ENCODE data around the gene IQGAP3.

DNA sequence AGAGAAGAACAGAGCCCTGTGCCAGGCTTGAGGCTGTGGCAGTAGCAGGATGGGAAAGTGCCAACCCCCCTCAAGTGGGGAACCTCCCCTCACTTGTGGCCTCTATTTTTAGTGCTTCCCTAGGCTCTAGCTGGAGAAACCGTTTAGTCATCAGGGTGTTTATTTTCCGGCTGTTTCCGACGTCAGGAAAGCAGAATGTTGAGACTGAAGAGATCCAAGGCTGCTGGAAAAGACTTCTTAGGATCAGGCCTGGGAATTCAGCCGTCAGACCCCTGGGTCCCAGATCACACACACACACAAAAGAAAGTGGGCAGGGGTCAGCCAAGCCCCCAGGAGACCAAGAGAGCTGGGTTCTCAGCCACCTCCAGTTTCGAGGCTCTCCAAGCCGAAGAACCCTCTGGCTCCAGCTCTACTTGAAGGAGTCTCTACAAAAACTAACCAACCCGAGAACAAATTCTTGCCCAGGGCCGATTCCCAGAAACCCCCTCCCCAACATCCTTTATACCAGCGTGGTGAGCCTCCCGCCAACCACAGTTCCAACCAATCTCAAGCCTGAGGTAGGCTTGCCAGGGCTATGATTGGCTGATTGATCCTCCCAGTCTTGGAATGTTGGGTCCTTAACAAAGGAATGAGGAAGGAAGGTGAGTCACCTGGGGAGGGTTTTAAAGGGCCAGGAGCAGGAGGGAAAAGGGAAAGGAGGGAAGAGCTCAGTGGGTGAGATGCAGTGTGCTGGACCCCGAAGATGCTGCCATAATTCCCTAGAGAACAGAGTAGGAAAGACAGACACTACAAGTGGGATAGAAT lies 69.3 kb downstream of the IQGAP3 start:
- no peak for TF ChIP-seq EZH2 (IDR thresholded peaks at IDR 0.05; ENCODE audit: borderline replicate concordance, insufficient read depth, low read depth, low read length, poor library complexity, severe bottlenecking)
- TF ChIP-seq CTCF (IDR thresholded peaks at IDR 0.05): no peak
